ENCODE data around the gene POLR2H.

- TF ChIP-seq REST (IDR thresholded peaks at IDR 0.05; ENCODE audit: insufficient read depth in 1 of 2, low read depth in 2 of 2, low read length in 1 of 2) (no peak), CTCF (IDR thresholded peaks at IDR 0.05) (no peak), POLR2AphosphoS5 (IDR thresholded peaks at IDR 0.05; ENCODE audit: low read depth, low read length) (no peak), TCF7L2 (IDR thresholded peaks at IDR 0.05; ENCODE audit: low read depth, low read length) (no peak), SIN3A (IDR thresholded peaks at IDR 0.05; ENCODE audit: borderline replicate concordance, insufficient read depth, low read depth, low read length) (no peak)
Measured at GRCh38 chr3:184389384-184389783, 27.9 kb downstream of the POLR2H start.

Measured in Panc1 (cell line).